HPDE6-E6E7 (cell line): Measurements from ENCODE around the gene TIAM1.

Source experiments
- DNase-seq: peaks from one replicate; pipeline ENCODE4 v3.0.0; 2011; ENCODE audit warnings: missing footprints; ENCODE audit errors: extremely low spot score

TIAM1 gene

GRCh38 chr21:31087639-31088473 lies 256.2 kb downstream of the TIAM1 start:
- DNase-seq = no peak

DNA sequence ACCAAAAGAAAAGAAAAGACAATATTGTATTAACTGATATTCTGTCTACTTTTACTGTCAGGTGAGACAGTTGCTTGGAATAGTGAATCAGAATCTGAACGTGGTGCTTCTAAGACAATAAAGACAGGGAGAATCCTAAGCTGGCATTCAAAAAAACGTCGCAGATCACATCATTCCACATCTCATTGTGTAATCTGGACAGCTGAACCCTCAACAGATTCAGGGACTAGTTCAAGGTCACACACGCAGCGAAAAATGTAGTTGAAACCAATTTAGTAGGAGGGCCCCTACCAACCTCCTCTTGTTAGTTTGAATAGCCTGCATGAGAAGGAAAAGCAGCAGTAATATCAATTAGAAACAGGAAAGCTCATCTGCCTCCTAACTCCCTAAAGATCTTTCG lies 259.4 kb downstream of the TIAM1 start:
- DNase-seq = no peak

DNA sequence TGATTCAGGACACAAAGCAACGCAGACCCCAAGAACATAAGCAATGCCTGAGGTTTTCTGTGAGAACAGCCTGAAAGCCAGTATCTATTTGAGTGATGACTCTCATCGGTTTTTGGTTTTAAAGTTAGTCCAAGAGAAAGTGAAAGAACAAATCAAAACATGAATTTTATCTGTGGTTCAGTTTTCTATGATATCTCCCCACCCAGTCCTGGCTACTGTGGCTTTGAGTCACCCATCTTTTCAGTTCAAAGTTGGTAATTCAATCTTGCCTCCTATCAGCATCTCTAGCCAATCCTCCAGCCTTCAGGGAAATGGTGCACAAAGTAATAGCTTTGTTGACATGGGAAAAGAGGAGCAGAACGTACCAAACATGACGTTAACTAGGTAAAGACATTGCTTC lies 265.3 kb downstream of the TIAM1 start:
- no peak for DNase-seq

- no peak for DNase-seq
These were observed 265.8 kb downstream of the TIAM1 start for GRCh38 chr21:31078216-31078615.

DNA sequence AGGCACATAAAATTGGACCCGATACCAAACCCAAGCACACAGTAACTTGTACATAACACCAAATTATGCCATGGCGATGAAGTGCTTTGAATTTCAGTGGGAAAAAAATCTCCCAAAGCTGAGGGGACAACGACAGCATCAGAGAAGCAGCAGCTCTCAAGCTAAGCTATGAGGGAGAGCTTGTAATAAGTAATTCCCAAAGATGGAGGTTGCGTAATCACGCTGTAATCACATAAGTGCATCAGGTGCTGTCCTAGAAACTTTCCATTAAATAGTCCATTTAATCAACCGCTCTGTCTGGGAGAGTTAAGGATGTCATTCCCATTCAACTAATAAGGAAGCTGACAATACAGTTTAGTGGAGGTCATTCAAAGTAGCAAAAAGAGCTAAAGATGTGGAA lies 268.2 kb downstream of the TIAM1 start:
- no peak for DNase-seq

DNA sequence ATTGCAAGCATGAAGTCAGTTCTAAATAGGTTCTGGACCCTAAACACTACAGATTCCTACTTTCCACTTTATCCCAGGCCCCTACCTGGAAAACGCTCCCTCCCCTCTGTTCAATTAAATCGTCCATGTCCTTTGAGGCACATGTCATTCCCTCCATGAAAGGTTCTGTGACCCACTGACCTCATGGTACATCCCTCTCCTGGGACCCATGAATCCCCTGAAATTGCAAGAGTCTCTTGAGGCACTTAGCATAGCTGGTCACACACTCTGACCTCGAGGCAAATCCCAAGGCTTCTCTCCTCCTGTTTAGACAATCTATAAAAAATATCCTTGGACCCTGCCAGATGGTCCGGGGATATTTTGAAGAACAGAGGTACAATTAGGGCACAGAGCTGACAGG lies 271.5 kb downstream of the TIAM1 start:
- no peak for DNase-seq
